Neuronal stem cell (in vitro differentiated cells): ENCODE results near the gene MAP2K7.

Source experiments
- DNase-seq: peaks from one replicate; pipeline ENCODE4 v3.0.0-alpha.2; 2013; ENCODE audit warnings: low spot score
- H2AFZ ChIP-seq: one replicate; pipeline ENCODE4 v1.6.1; 2013; ENCODE audit warnings: mild to moderate bottlenecking, low read length, inconsistent platforms
- H2AK5ac ChIP-seq: 2 replicates; pipeline ENCODE4 v1.6.1; 2013; ENCODE audit warnings: low read depth, mild to moderate bottlenecking, inconsistent platforms, low read length, moderate library complexity, mixed read lengths
- H2BK120ac ChIP-seq: 2 replicates; pipeline ENCODE4 v1.6.1; 2013; ENCODE audit warnings: low read depth, mild to moderate bottlenecking, inconsistent platforms, low read length, moderate library complexity, mixed read lengths
- H2BK12ac ChIP-seq: one replicate; pipeline ENCODE4 v1.6.1; 2013; ENCODE audit warnings: low read length, inconsistent platforms
- H2BK15ac ChIP-seq: 2 replicates; pipeline ENCODE4 v1.6.1; 2013; ENCODE audit warnings: mild to moderate bottlenecking, low read length, inconsistent platforms, mixed read lengths
- H2BK5ac ChIP-seq: one replicate; pipeline ENCODE4 v1.6.1; 2013; ENCODE audit warnings: inconsistent platforms, mild to moderate bottlenecking, low read length, moderate library complexity
- H3K14ac ChIP-seq: one replicate; pipeline ENCODE4 v1.6.1; 2013; ENCODE audit warnings: low read length, inconsistent platforms
- H3K18ac ChIP-seq: 2 replicates; pipeline ENCODE4 v1.6.1; 2013; ENCODE audit warnings: low read length, inconsistent platforms
- H3K23ac ChIP-seq: 2 replicates; pipeline ENCODE4 v1.6.1; 2013; ENCODE audit warnings: low read depth, mild to moderate bottlenecking, mixed read lengths, low read length, inconsistent platforms; ENCODE audit not compliant: poor library complexity
- H3K27ac ChIP-seq: replicated peaks from 3 replicates; pipeline ENCODE4 v1.5.1; 2013; ENCODE audit warnings: low read length, inconsistent platforms
- H3K27me3 ChIP-seq, 3 experiments: 2 replicates each; pipeline ENCODE4 v1.6.1; 2013; ENCODE audit warnings: low read length in 3 of 3, mild to moderate bottlenecking in 2 of 3, inconsistent platforms in 1 of 3, low read depth in 1 of 3, mixed read lengths in 1 of 3, moderate library complexity in 1 of 3; ENCODE audit not compliant: control insufficient read depth in 3 of 3, insufficient read depth in 3 of 3
- H3K36me3 ChIP-seq, 2 donors: replicated peaks in 1 of 2; 2 replicates each; pipeline ENCODE4 v1.6.1; 2013; ENCODE audit warnings: low read length in 2 of 2; ENCODE audit not compliant: control insufficient read depth in 2 of 2, insufficient read depth in 2 of 2
- H3K4ac ChIP-seq: 2 replicates; pipeline ENCODE4 v1.6.1; 2013; ENCODE audit warnings: inconsistent platforms, mild to moderate bottlenecking, low read length, moderate library complexity
- H3K4me1 ChIP-seq, 2 donors: 1 replicate in 1 of 2; 2 replicates in 1 of 2; pipeline ENCODE4 v1.6.1; 2013; ENCODE audit warnings: low read length in 2 of 2, low read depth in 1 of 2; ENCODE audit not compliant: control insufficient read depth in 2 of 2, insufficient read depth in 1 of 2
- H3K4me2 ChIP-seq: one replicate; pipeline ENCODE4 v1.6.1; 2013; ENCODE audit warnings: mild to moderate bottlenecking, low read length, inconsistent platforms; ENCODE audit not compliant: insufficient read depth, poor library complexity, severe bottlenecking
- H3K4me3 ChIP-seq, 2 donors: 2 replicates each; pipeline ENCODE4 v1.5.1; 2013; ENCODE audit warnings: low read length in 2 of 2, mild to moderate bottlenecking in 2 of 2, inconsistent platforms in 1 of 2, moderate library complexity in 1 of 2
- H3K79me1 ChIP-seq: one replicate; pipeline ENCODE4 v1.6.1; 2013; ENCODE audit warnings: low read depth, mild to moderate bottlenecking, inconsistent platforms, low read length, moderate library complexity
- H3K9ac ChIP-seq: one replicate; pipeline ENCODE4 v1.6.1; 2013; ENCODE audit warnings: mild to moderate bottlenecking, low read depth, low read length, inconsistent platforms; ENCODE audit not compliant: poor library complexity
- H3K9me3 ChIP-seq, 2 donors: replicated peaks in 1 of 2; 2 replicates each; pipeline versions ENCODE3 to v1.6.1; 2013; ENCODE audit warnings: low read length in 2 of 2, mild to moderate bottlenecking in 2 of 2, inconsistent platforms in 1 of 2, low read depth in 1 of 2, mixed read lengths in 1 of 2, moderate library complexity in 1 of 2; ENCODE audit not compliant: control insufficient read depth in 2 of 2, insufficient read depth in 1 of 2
- H4K8ac ChIP-seq: one replicate; pipeline ENCODE4 v1.6.1; 2013; ENCODE audit warnings: low read depth, mild to moderate bottlenecking, inconsistent platforms, low read length, moderate library complexity
- H4K91ac ChIP-seq: one replicate; pipeline ENCODE4 v1.6.1; 2013; ENCODE audit warnings: low read length, low read depth, mild to moderate bottlenecking, inconsistent platforms; ENCODE audit not compliant: poor library complexity
- WGBS, 2 donors: extraction: QIAGEN DNeasy Blood & Tissue Kit; methylation state at CpG; one replicate each; pipeline ENCODE4 v1.1.7; 2013; ENCODE audit warnings: missing lambda C conversion rate in 2 of 2, mixed read lengths in 1 of 2; ENCODE audit not compliant: insufficient read length in 2 of 2, insufficient replicate concordance in 1 of 2; ENCODE audit errors: extremely low coverage in 2 of 2; 5-methylcytosine and 5-hydroxymethylcytosine counted together

MAP2K7 gene

DNA sequence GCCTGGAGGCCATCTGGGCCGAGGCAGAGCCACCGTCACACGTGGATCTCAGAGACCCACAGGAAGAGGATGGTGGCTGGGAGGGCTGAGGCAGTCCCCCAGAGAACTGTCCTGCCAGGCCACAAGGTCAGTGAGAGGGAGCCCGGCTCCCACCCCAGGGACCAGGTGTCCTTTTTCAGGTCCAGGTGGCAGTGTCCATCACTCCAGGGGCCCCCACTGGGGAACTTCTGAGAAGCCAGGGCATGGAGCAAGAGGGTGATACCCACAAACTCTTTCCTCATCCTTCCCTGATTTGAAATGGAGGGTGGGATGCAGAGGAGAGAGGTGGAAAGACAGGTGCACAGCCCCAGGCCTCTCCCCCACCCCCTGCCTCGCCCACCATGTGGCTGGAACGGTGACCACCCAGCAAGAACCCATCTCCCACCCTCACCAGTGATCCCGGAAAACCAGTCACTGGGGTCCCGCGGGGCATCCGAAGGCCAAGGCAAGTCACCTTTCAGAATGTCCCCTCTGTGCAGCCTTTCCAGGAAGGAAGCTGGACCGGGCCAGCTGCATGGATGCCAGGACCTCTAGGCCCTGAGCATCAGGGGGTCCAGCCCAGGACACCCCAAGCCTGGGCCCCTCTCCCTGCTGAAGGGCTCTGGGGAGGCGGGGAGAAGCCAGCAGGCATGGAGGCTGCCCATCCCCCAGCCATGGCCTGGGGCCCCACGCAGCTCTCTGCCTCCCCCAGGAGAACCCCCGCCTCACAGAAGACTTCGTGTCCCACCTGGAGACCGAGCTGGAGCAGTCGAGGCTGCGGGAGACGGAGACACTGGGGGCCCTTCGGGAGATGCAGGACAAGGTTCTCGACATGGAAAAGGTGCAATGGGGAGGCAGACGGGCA, 43.6 kb upstream of the MAP2K7 start:
- H2BK15ac ChIP-seq, result peak overlapping the region; percentile 37
- no peak overlapping the region for H2AFZ ChIP-seq
- no peak overlapping the region for H4K8ac ChIP-seq
- H3K27ac ChIP-seq, result no peak overlapping the region
- no peak overlapping the region for H3K4ac ChIP-seq
- no peaks in the 10 kb centered on the region for H3K36me3 ChIP-seq
- WGBS, 2 donors, result no CpG with 5 or more reads among the region's 22 CpGs
- H3K4me2 ChIP-seq, result no peak overlapping the region
- no peak overlapping the region for H3K4me3 ChIP-seq
- H3K27me3 ChIP-seq, result peaks cover 0 to 47% (median 12%) of the 10 kb centered on the region in 3 experiments
- no peak overlapping the region for H2BK120ac ChIP-seq
- H3K9me3 ChIP-seq, result no peaks in the 10 kb centered on the region
- H3K4me1 ChIP-seq, result peaks cover 2 to 20% of the 10 kb centered on the region in 2 donors
- no peak overlapping the region for H2BK12ac ChIP-seq
- no peak overlapping the region for H4K91ac ChIP-seq
- peak overlapping the region; percentile 46 for H3K18ac ChIP-seq
- DNase-seq, result no peak
- H2BK5ac ChIP-seq, result no peak overlapping the region
- peaks cover 2% of the 10 kb centered on the region for H3K79me1 ChIP-seq
- H3K14ac ChIP-seq, result no peak overlapping the region
- no peak overlapping the region for H3K9ac ChIP-seq
- peak overlapping the region; percentile 55 for H3K23ac ChIP-seq
- H2AK5ac ChIP-seq, result peak overlapping the region; percentile 94

DNA sequence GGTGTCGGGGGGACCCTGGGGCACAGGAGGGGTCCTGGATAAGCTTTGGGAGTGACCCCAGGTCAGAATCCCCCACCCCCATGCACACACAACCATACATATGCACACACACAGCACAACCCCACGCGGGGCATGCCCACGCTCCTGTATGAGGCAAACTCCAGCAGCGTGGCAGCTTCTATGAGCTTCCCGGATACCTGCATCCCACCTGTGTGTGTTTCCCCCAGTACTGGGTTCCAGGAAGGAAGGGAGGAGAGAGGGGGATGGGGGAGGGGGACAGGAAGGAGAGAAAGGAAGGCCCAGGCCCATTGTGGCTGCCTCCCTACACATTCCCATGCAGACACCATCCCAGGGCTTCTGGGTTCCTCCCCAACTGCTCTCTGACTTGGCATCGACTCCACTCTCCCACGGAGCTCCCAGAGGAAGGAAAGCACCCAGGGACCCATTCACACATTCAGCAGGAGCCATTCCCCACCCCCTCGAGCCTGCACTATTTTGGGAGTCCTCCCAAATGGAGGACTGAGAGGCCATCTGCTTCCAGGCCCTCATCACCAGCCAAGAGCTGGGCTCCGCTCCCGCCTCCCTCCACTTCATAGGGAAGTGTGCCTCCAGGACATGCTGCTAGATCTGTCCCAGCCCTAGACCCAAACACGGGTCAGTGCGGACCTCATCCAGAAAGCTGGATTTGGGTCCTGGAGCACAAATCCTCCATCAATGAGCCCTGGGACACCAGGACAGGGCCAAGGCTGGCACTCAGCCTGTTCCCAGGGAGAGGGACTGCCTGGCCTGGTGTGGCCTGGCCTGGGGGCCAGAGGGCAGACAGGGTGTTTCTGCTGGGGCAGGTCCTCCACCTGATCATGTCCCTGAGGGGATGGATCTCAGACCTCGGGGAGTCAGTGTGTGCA, 42.7 kb upstream of the MAP2K7 start:
- H3K4me2 ChIP-seq, result no peak overlapping the region
- peak overlapping the region in 1 of 2 donors; percentile 46 for H3K4me3 ChIP-seq
- no peak overlapping the region for H4K91ac ChIP-seq
- peaks cover 2 to 20% of the 10 kb centered on the region in 2 donors for H3K4me1 ChIP-seq
- H4K8ac ChIP-seq, result peak overlapping the region; percentile 82
- no peak overlapping the region for H2AFZ ChIP-seq
- peak overlapping the region; percentile 87 for H2BK15ac ChIP-seq
- no peak overlapping the region for H3K27ac ChIP-seq
- no peak overlapping the region for H3K4ac ChIP-seq
- peak overlapping the region; percentile 94 for H2AK5ac ChIP-seq
- H3K18ac ChIP-seq, result peak overlapping the region; percentile 96
- H3K36me3 ChIP-seq, result no peaks in the 10 kb centered on the region
- H3K9ac ChIP-seq, result no peak overlapping the region
- DNase-seq, result no peak
- no peaks in the 10 kb centered on the region for H3K9me3 ChIP-seq
- no peak overlapping the region for H2BK120ac ChIP-seq
- peak overlapping the region; percentile 94 for H3K14ac ChIP-seq
- H3K79me1 ChIP-seq, result peaks cover 2% of the 10 kb centered on the region
- H2BK12ac ChIP-seq, result peak overlapping the region; percentile 24
- WGBS, 2 donors, result no CpG with 5 or more reads among the region's 14 CpGs
- no peak overlapping the region for H2BK5ac ChIP-seq
- peaks cover 0 to 51% (median 12%) of the 10 kb centered on the region in 3 experiments for H3K27me3 ChIP-seq
- H3K23ac ChIP-seq, result peak overlapping the region; percentile 55

DNA sequence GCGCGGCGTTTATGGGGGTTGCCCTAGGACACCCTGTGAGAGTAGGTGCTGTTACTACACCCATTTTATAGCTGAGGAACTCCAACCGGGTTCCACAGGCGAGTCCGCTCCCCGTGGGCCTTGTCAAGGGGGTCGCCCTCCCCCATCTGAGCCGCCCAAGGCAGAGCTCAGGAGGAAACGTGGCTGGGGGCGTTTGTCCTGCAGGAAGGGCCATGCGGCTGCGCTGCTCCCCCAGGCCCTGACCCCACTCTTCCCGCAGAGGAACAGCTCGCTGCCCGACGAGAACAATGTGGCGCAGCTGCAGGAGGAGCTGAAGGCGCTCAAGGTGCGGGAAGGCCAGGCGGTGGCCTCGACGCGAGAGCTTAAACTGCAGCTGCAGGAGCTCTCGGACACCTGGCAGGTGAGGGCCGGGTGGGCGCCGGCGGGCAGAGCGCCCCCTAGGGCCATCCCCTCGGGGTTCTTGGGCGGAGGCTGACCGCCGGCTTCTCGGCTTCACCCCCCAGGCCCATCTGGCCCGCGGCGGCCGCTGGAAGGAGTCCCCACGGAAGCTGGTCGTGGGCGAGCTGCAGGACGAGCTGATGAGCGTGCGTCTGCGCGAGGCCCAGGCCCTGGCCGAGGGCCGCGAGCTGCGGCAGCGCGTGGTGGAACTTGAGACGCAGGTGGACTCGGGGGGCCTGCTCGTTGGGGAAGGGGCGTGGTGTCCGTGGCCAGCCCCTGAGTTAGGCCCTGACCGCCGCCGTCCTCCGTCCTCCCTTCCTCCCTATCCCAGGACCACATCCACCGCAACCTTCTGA, 41.9 kb upstream of the MAP2K7 start:
- peak overlapping the region; percentile 94 for H3K14ac ChIP-seq
- H3K4me1 ChIP-seq, result peaks cover 7 to 20% of the 10 kb centered on the region in 2 donors
- H3K18ac ChIP-seq, result peak overlapping the region; percentile 96
- H2BK120ac ChIP-seq, result no peak overlapping the region
- DNase-seq, result no peak
- peak overlapping the region; percentile 99 for H3K4me2 ChIP-seq
- no peaks in the 10 kb centered on the region for H3K9me3 ChIP-seq
- H3K23ac ChIP-seq, result peak overlapping the region; percentile 97
- no peaks in the 10 kb centered on the region for H3K36me3 ChIP-seq
- no peak overlapping the region for H4K91ac ChIP-seq
- H2BK5ac ChIP-seq, result peak overlapping the region; percentile 53
- peak overlapping the region; percentile 82 for H4K8ac ChIP-seq
- H2BK15ac ChIP-seq, result peak overlapping the region; percentile 96
- peaks cover 2% of the 10 kb centered on the region for H3K79me1 ChIP-seq
- peak overlapping the region; percentile 45 for H2AFZ ChIP-seq
- peak overlapping the region; percentile 94 for H2AK5ac ChIP-seq
- peak overlapping the region; percentile 29 to 82 for H3K4me3 ChIP-seq
- WGBS, 2 donors, result no CpG with 5 or more reads among the region's 63 CpGs
- H3K27me3 ChIP-seq, result peaks cover 0 to 51% (median 12%) of the 10 kb centered on the region in 3 experiments
- H3K27ac ChIP-seq, result no peak overlapping the region
- peak overlapping the region; percentile 58 for H2BK12ac ChIP-seq
- peak overlapping the region; percentile 95 for H3K9ac ChIP-seq
- H3K4ac ChIP-seq, result peak overlapping the region; percentile 66
